PC-3 (cell line): ENCODE results near the gene LRRC40. TPM values are rescaled to one million over a fixed set of nuclear protein-coding genes. Genes with fewer than 3 reads are reported as not detected.
A peak's percentile ranks its signal among the peaks of the same experiment; 100 is the strongest.

Experiments used
- ATAC-seq: fragments of 200-7000 bp; cut with Tn5 transposase; 2 replicates; pipeline ENCODE4 v1.9.1; 2020; ENCODE audit warnings: mild to moderate bottlenecking, moderate library complexity
- BruUV-seq: library from RNA; stranded (reverse); fragments of 400-500 nt; replicated peaks from 2 replicates; lab custom pipeline; 2021; lab: Mats Ljungman, UMichigan
- CTCF ChIA-PET: fragments of 300-600 bp; sonication (Branson Sonifier 250); formaldehyde crosslinking; loops from one replicate; lab custom pipeline; 2022; ENCODE audit warnings: antibody characterized with exemption; lab: Charles Lee
- POLR2A ChIA-PET: fragments of 300-600 bp; sonication (Branson Sonifier 250); formaldehyde crosslinking; loops from one replicate; lab custom pipeline; 2022; ENCODE audit warnings: antibody characterized with exemption; ENCODE audit not compliant: unreplicated experiment; lab: Charles Lee
- DNase-seq: peaks from one replicate; pipeline ENCODE4 v3.0.0-alpha.2; 2015
- H2AFZ ChIP-seq: fragments of 300-600 bp; sonication (generic); 2 replicates; pipeline ENCODE4 v1.6.0; 2016; ENCODE audit warnings: antibody characterized with exemption, low read length
- H3F3A ChIP-seq: fragments of 300-600 bp; sonication (generic); one replicate; pipeline ENCODE4 v1.6.0; 2017; ENCODE audit warnings: antibody characterized with exemption, low read length, control low read depth, mild to moderate bottlenecking; ENCODE audit not compliant: unreplicated experiment
- H3K27ac ChIP-seq: fragments of 300-600 bp; sonication (generic); 2 replicates; pipeline ENCODE4 v1.5.1; 2016; ENCODE audit warnings: mild to moderate bottlenecking, low read length
- H3K27me3 ChIP-seq: fragments of 300-600 bp; sonication (generic); 2 replicates; pipeline ENCODE4 v1.6.1; 2016; ENCODE audit warnings: low read length, mixed read lengths
- H3K36me3 ChIP-seq: fragments of 300-600 bp; sonication (generic); 2 replicates; pipeline ENCODE4 v1.6.1; 2016; ENCODE audit warnings: low read depth, mixed run types, low read length, mixed read lengths
- H3K4me1 ChIP-seq: fragments of 300-600 bp; sonication (generic); 2 replicates; pipeline ENCODE4 v1.5.1; 2016; ENCODE audit warnings: low read length; ENCODE audit not compliant: insufficient read depth
- H3K4me2 ChIP-seq: fragments of 300-600 bp; sonication (generic); 2 replicates; pipeline ENCODE4 v1.6.0; 2016; ENCODE audit warnings: low read length
- H3K4me3 ChIP-seq: fragments of 300-600 bp; sonication (generic); 2 replicates; pipeline ENCODE4 v1.5.1; 2016; ENCODE audit warnings: mild to moderate bottlenecking, low read length, mixed read lengths
- H3K79me2 ChIP-seq: fragments of 300-600 bp; sonication (generic); 2 replicates; pipeline ENCODE4 v1.6.1; 2017; ENCODE audit warnings: low read length, mixed read lengths
- H3K9ac ChIP-seq: fragments of 300-600 bp; sonication (generic); 2 replicates; pipeline ENCODE4 v1.6.0; 2016; ENCODE audit warnings: mild to moderate bottlenecking, low read length
- H3K9me2 ChIP-seq: fragments of 300-600 bp; sonication (generic); replicated peaks from 2 replicates; pipeline ENCODE4 v1.6.1; 2016; ENCODE audit warnings: mixed run types, low read length, mixed read lengths
- H3K9me3 ChIP-seq: fragments of 300-600 bp; sonication (generic); 2 replicates; pipeline ENCODE4 v1.6.1; 2016; ENCODE audit warnings: low read length, mixed read lengths
- H4K20me1 ChIP-seq: fragments of 300-600 bp; sonication (generic); 2 replicates; pipeline ENCODE4 v1.6.1; 2016; ENCODE audit warnings: low read length, mixed read lengths
- EZH2 ChIP-seq: fragments of 300-600 bp; sonication (generic); IDR thresholded peaks from one replicate; pipeline ENCODE4 v1.6.1; 2017; ENCODE audit warnings: antibody characterized with exemption, mild to moderate bottlenecking, low read length; ENCODE audit not compliant: unreplicated experiment
- EZH2phosphoT487 ChIP-seq: fragments of 300-600 bp; sonication (generic); IDR thresholded peaks from 2 replicates; pipeline ENCODE4 v1.6.1; 2018; ENCODE audit warnings: mild to moderate bottlenecking, antibody characterized with exemption, low read length, borderline replicate concordance
- intact Hi-C: fragments of 100-400 bp; cut with micrococcal nuclease; formaldehyde crosslinking; loops from 2 replicates; pipeline ENCODE4 v1.9.0; 2023
- total RNA-seq: library from RNA; depleted of rRNA; stranded (reverse); fragments of >200 nt; gene quantifications from 2 replicates; pipeline ENCODE4 v1.2.3, GENCODE V29; 2014
- TF ChIP-seq, protein P1 (sequence below): fragments of 300-600 bp; sonication (generic); conservative IDR thresholded peaks from 2 replicates; pipeline ENCODE4 v1.5.1; 2017; ENCODE audit warnings: antibody characterized with exemption, low read depth, mild to moderate bottlenecking, low read length

LRRC40 gene
- total RNA-seq, 1 experiment from 2014 or later, result 18.4 TPM

- BruUV-seq, result no TSS peak
- peak; percentile 95 for DNase-seq
- H2AFZ ChIP-seq, result peak within 1 kb of the TSS; percentile 88
- H3K9ac ChIP-seq, result peak within 1 kb of the TSS; percentile 98
- H4K20me1 ChIP-seq, result peaks cover 34% of the 10 kb centered on the region
- H3K36me3 ChIP-seq, result peaks cover 27% of the 10 kb centered on the region
- ATAC-seq, result peak; percentile 97
- peak within 1 kb of the TSS; percentile 99 for H3K4me3 ChIP-seq
- CTCF ChIA-PET, result interaction anchor here (0.6 to 1.3 kb wide), 2 partner anchors 16 to 187 kb away, joined by 3 to 8 read pairs; partner anchors contain the start of gene LRRC40
- H3K79me2 ChIP-seq, result peaks cover 89% of the 10 kb centered on the region
- no peaks in the 10 kb centered on the region for H3K9me2 ChIP-seq
- no peaks in the 10 kb centered on the region for H3K27me3 ChIP-seq
- TF ChIP-seq, protein P1, sequence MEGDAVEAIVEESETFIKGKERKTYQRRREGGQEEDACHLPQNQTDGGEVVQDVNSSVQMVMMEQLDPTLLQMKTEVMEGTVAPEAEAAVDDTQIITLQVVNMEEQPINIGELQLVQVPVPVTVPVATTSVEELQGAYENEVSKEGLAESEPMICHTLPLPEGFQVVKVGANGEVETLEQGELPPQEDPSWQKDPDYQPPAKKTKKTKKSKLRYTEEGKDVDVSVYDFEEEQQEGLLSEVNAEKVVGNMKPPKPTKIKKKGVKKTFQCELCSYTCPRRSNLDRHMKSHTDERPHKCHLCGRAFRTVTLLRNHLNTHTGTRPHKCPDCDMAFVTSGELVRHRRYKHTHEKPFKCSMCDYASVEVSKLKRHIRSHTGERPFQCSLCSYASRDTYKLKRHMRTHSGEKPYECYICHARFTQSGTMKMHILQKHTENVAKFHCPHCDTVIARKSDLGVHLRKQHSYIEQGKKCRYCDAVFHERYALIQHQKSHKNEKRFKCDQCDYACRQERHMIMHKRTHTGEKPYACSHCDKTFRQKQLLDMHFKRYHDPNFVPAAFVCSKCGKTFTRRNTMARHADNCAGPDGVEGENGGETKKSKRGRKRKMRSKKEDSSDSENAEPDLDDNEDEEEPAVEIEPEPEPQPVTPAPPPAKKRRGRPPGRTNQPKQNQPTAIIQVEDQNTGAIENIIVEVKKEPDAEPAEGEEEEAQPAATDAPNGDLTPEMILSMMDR, result no peak
- TF ChIP-seq EZH2, result no peak
- TF ChIP-seq EZH2phosphoT487, result no peak
- H3K4me1 ChIP-seq, result peaks cover 20% of the 10 kb centered on the region
- H3K27ac ChIP-seq, result peak within 1 kb of the TSS; percentile 86
- H3K4me2 ChIP-seq, result peak within 1 kb of the TSS; percentile 88
- no peaks in the 10 kb centered on the region for H3K9me3 ChIP-seq
- intact Hi-C loops, result loop anchor here (2.0 to 5.0 kb wide), 2 partner anchors 17 to 131 kb away; partner anchors contain the start of genes ANKRD13C and LRRC40
- POLR2A ChIA-PET, result interaction anchor here (0.6 to 1.7 kb wide), 5 partner anchors 9 to 189 kb away, joined by 4 to 13 read pairs (median 9); partner anchors contain the start of genes CTH and LRRC40
- no peaks in the 10 kb centered on the region for H3F3A ChIP-seq
Observed at GRCh38 chr1:70221238-70222121, 16.1 kb upstream of the LRRC40 start, which contains the start of gene SRSF11. Gene SRSF11, plus strand, starts transcription at chr1:70221380. Its CDS starts 257 bp downstream, at chr1:70221637.

DNA sequence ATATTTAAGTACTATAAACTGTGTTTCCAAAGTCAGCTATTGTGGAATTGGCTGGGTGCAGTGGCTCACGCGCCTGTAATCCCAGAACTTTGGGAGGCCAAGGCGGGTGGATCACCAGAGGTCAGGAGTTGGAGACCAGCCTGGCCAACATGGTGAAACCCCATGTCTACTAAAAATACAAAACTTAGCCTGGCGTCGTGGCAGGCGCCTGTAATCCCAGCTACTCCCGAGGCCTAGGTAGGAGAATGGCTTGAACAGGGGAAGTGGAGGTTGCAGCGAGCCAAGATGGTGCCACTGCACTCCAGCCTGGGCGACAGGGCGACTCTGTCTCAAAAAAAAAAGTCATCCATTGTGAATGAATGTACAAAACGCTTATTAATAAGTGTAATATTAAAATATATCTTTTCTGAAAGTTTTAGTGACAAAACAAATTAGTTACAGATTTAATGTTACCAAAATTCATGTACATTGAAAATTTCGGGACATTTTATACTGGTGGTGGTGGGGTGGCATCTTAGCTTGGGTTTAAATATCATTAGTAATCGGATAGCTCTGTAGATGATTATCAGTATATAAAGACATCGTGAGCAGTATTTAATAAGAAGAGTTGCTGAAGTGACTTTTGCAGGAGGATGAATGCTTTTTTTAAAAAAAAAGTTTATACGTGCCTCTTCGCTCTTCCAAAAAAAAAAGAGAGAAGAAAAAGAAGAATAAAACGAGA lies 15.3 kb upstream of the LRRC40 start:
- ChIA-PET POLR2A (interaction anchor here (0.5 to 1.7 kb wide), 4 partner anchors 8 to 190 kb away, joined by 5 to 21 read pairs (median 11); partner anchors contain the start of genes CTH and LRRC40), CTCF (interaction anchor here (0.6 to 1.3 kb wide), 2 partner anchors 15 to 186 kb away, joined by 3 to 8 read pairs; partner anchors contain the start of gene LRRC40)
- Histone ChIP-seq H3K4me2 (peak overlapping the region; percentile 88), H3K4me1 (peaks cover 19% of the 10 kb centered on the region), H3K9me2 (no peaks in the 10 kb centered on the region), H3K4me3 (peak overlapping the region; percentile 99), H4K20me1 (peaks cover 33% of the 10 kb centered on the region), H3K36me3 (peaks cover 29% of the 10 kb centered on the region), H3K27ac (peak overlapping the region; percentile 86), H3K79me2 (peaks cover 90% of the 10 kb centered on the region), H3K9me3 (no peaks in the 10 kb centered on the region), H3K27me3 (no peaks in the 10 kb centered on the region), H2AFZ (peak overlapping the region; percentile 88), H3F3A (no peaks in the 10 kb centered on the region), H3K9ac (peak overlapping the region; percentile 98)
- TF ChIP-seq EZH2phosphoT487 (no peak), EZH2 (no peak)
- TF ChIP-seq, protein P1, result no peak
- intact Hi-C loops, result loop anchor here (2.0 to 5.0 kb wide), 2 partner anchors 16 to 132 kb away; partner anchors contain the start of genes ANKRD13C and LRRC40
- ATAC-seq (no peak; the same call in 1 of the 2 replicates), DNase-seq (no peak)
- BruUV-seq, result TSS peak; percentile 81
